Activated naive CD4-positive, alpha-beta T cell treated with anti-CD3 and anti-CD28 coated beads for 36 hours (primary cell): ENCODE data around the gene SLC1A3. TPM values are rescaled to one million over a fixed set of nuclear protein-coding genes. Genes with fewer than 3 reads are reported as not detected.

Experiments used
- CTCF ChIA-PET: fragments of 350-600 bp; sonication (Branson Sonifier 250); formaldehyde crosslinking; loops from one replicate; lab custom pipeline; 2021; ENCODE audit warnings: antibody characterized with exemption; lab: Charles Lee
- DNase-seq: peaks from one replicate; pipeline ENCODE4 v3.0.0-alpha.2; 2020
- H3K27ac Mint-ChIP-seq: one replicate; pipeline ENCODE4 v1.8.0; 2021; ENCODE audit warnings: mild to moderate bottlenecking, mixed read lengths
- H3K27me3 Mint-ChIP-seq: one replicate; pipeline ENCODE4 v1.8.0; 2021; ENCODE audit warnings: low read depth, mixed read lengths
- H3K36me3 Mint-ChIP-seq: one replicate; pipeline ENCODE4 v1.8.0; 2021; ENCODE audit warnings: low read depth, mixed read lengths
- H3K4me1 Mint-ChIP-seq: one replicate; pipeline ENCODE4 v1.8.0; 2021; ENCODE audit warnings: low read depth, mixed read lengths
- H3K4me3 Mint-ChIP-seq: one replicate; pipeline ENCODE4 v1.8.0; 2021; ENCODE audit warnings: mild to moderate bottlenecking, moderate library complexity, mixed read lengths
- H3K9me3 Mint-ChIP-seq: one replicate; pipeline ENCODE4 v1.8.0; 2021; ENCODE audit warnings: mixed read lengths
- intact Hi-C: fragments of 100-400 bp; cut with micrococcal nuclease; formaldehyde crosslinking; loops from one replicate; pipeline ENCODE4 v1.15.1; 2023
- total RNA-seq, 2 experiments: library from RNA; stranded (reverse); gene quantifications; one replicate each; pipeline ENCODE4 v1.2.3, GENCODE V29; 2021

Gene SLC1A3
- total RNA-seq, 2 experiments from 2014 or later = 0.86 to 0.99 TPM

- CTCF ChIA-PET = interaction anchor here (0.6 to 2.3 kb wide), 3 partner anchors 12 to 279 kb away, joined by 3 to 8 read pairs (median 4); no protein-coding TSS in a partner anchor
- no peak overlapping the region for H3K27ac Mint-ChIP-seq
- H3K27me3 Mint-ChIP-seq = peaks cover 4% of the 10 kb centered on the region
- H3K4me3 Mint-ChIP-seq = no peak overlapping the region
- no peaks in the 10 kb centered on the region for H3K4me1 Mint-ChIP-seq
- H3K9me3 Mint-ChIP-seq = no peaks in the 10 kb centered on the region
- DNase-seq = no peak
- intact Hi-C loops = no loop called here
- no peaks in the 10 kb centered on the region for H3K36me3 Mint-ChIP-seq
Observed at GRCh38 chr5:36683821-36684434, 77.5 kb downstream of the SLC1A3 start.

GRCh38 chr5:36685631-36686288 lies 79.4 kb downstream of the SLC1A3 start:
- H3K27ac Mint-ChIP-seq = no peak overlapping the region
- H3K4me1 Mint-ChIP-seq = peaks cover 9% of the 10 kb centered on the region
- no peaks in the 10 kb centered on the region for H3K9me3 Mint-ChIP-seq
- no peaks in the 10 kb centered on the region for H3K36me3 Mint-ChIP-seq
- H3K27me3 Mint-ChIP-seq = peaks cover 14% of the 10 kb centered on the region
- intact Hi-C loops = no loop called here
- CTCF ChIA-PET = no interaction called here
- no peak overlapping the region for H3K4me3 Mint-ChIP-seq
- no peak for DNase-seq

GRCh38 chr5:36686881-36687280 lies 80.5 kb downstream of the SLC1A3 start:
- no peak overlapping the region for H3K4me3 Mint-ChIP-seq
- no peaks in the 10 kb centered on the region for H3K36me3 Mint-ChIP-seq
- H3K27me3 Mint-ChIP-seq = peaks cover 24% of the 10 kb centered on the region
- peaks cover 12% of the 10 kb centered on the region for H3K4me1 Mint-ChIP-seq
- intact Hi-C loops = no loop called here
- CTCF ChIA-PET = interaction anchor here (1.2 kb wide), 1 partner anchor 10 kb away, joined by 4 read pairs; no protein-coding TSS in a partner anchor
- DNase-seq = no peak
- no peaks in the 10 kb centered on the region for H3K9me3 Mint-ChIP-seq
- no peak overlapping the region for H3K27ac Mint-ChIP-seq

GRCh38 chr5:36688722-36689121 lies 82.3 kb downstream of the SLC1A3 start:
- H3K4me3 Mint-ChIP-seq = no peak overlapping the region
- peak; percentile 35 for DNase-seq
- peaks cover 12% of the 10 kb centered on the region for H3K4me1 Mint-ChIP-seq
- no peaks in the 10 kb centered on the region for H3K36me3 Mint-ChIP-seq
- intact Hi-C loops = no loop called here
- H3K27ac Mint-ChIP-seq = no peak overlapping the region
- no peaks in the 10 kb centered on the region for H3K9me3 Mint-ChIP-seq
- CTCF ChIA-PET = interaction anchor here (0.7 to 1.1 kb wide), 2 partner anchors 113 to 209 kb away, joined by 3 read pairs; no protein-coding TSS in a partner anchor
- H3K27me3 Mint-ChIP-seq = peaks cover 35% of the 10 kb centered on the region

GRCh38 chr5:36689225-36689624 lies 82.8 kb downstream of the SLC1A3 start:
- no peak overlapping the region for H3K27ac Mint-ChIP-seq
- H3K9me3 Mint-ChIP-seq = no peaks in the 10 kb centered on the region
- no peak overlapping the region for H3K4me3 Mint-ChIP-seq
- intact Hi-C loops = no loop called here
- H3K36me3 Mint-ChIP-seq = no peaks in the 10 kb centered on the region
- H3K4me1 Mint-ChIP-seq = peaks cover 12% of the 10 kb centered on the region
- H3K27me3 Mint-ChIP-seq = peaks cover 37% of the 10 kb centered on the region
- DNase-seq = no peak
- CTCF ChIA-PET = interaction anchor here (0.7 kb wide), 1 partner anchor 821 kb away, joined by 3 read pairs; no protein-coding TSS in a partner anchor

- Mint-ChIP-seq H3K9me3 (no peaks in the 10 kb centered on the region), H3K27ac (no peak overlapping the region), H3K4me3 (peak overlapping the region; percentile 81), H3K4me1 (peaks cover 12% of the 10 kb centered on the region), H3K36me3 (no peaks in the 10 kb centered on the region), H3K27me3 (peaks cover 37% of the 10 kb centered on the region)
- intact Hi-C loops = loop anchor here (1.0 to 5.0 kb wide), 5 partner anchors 84 to 613 kb away; partner anchors contain the start of gene SLC1A3
- CTCF ChIA-PET = interaction anchor here (0.5 to 1.7 kb wide), 25 partner anchors 8 to 611 kb away, joined by 3 to 11 read pairs (median 3); partner anchors contain the start of genes NADK2 and NIPBL
- DNase-seq = peak; percentile 79
Observed at GRCh38 chr5:36690041-36690961, 83.9 kb downstream of the SLC1A3 start.

GRCh38 chr5:36691226-36691625 lies 84.8 kb downstream of the SLC1A3 start:
- Mint-ChIP-seq H3K27me3 (peaks cover 37% of the 10 kb centered on the region), H3K4me3 (no peak overlapping the region), H3K4me1 (peaks cover 12% of the 10 kb centered on the region), H3K27ac (no peak overlapping the region), H3K9me3 (no peaks in the 10 kb centered on the region), H3K36me3 (no peaks in the 10 kb centered on the region)
- intact Hi-C loops = loop anchor here (2.0 to 5.0 kb wide), 2 partner anchors 184 to 614 kb away; no protein-coding TSS in a partner anchor
- CTCF ChIA-PET = interaction anchor here (0.6 to 1.9 kb wide), 12 partner anchors 9 to 449 kb away, joined by 3 to 11 read pairs (median 4); partner anchors contain the start of gene NADK2
- no peak for DNase-seq

GRCh38 chr5:36691696-36692371 lies 85.4 kb downstream of the SLC1A3 start:
- Mint-ChIP-seq H3K27ac (no peak overlapping the region), H3K9me3 (no peaks in the 10 kb centered on the region), H3K4me3 (no peak overlapping the region), H3K4me1 (peaks cover 12% of the 10 kb centered on the region), H3K36me3 (no peaks in the 10 kb centered on the region), H3K27me3 (peaks cover 37% of the 10 kb centered on the region)
- CTCF ChIA-PET = interaction anchor here (0.6 to 2.2 kb wide), 8 partner anchors 24 to 612 kb away, joined by 3 to 10 read pairs (median 5); no protein-coding TSS in a partner anchor
- no peak for DNase-seq
- intact Hi-C loops = loop anchor here (2.0 to 5.0 kb wide), 2 partner anchors 185 to 615 kb away; no protein-coding TSS in a partner anchor

- CTCF ChIA-PET = interaction anchor here (0.6 to 2.2 kb wide), 11 partner anchors 15 to 614 kb away, joined by 3 to 10 read pairs (median 3); no protein-coding TSS in a partner anchor
- peak; percentile 68 for DNase-seq
- Mint-ChIP-seq H3K4me1 (peaks cover 12% of the 10 kb centered on the region), H3K4me3 (no peak overlapping the region), H3K9me3 (no peaks in the 10 kb centered on the region), H3K27me3 (peaks cover 37% of the 10 kb centered on the region), H3K36me3 (no peaks in the 10 kb centered on the region), H3K27ac (no peak overlapping the region)
- intact Hi-C loops = loop anchor here (1.0 to 5.0 kb wide), 2 partner anchors 428 to 616 kb away; no protein-coding TSS in a partner anchor
Observed at GRCh38 chr5:36692791-36693763, 86.7 kb downstream of the SLC1A3 start.

GRCh38 chr5:36694351-36694750 lies 87.9 kb downstream of the SLC1A3 start:
- CTCF ChIA-PET = interaction anchor here (0.8 to 2.2 kb wide), 2 partner anchors 160 to 429 kb away, joined by 3 to 10 read pairs; no protein-coding TSS in a partner anchor
- Mint-ChIP-seq H3K36me3 (no peaks in the 10 kb centered on the region), H3K4me1 (peaks cover 12% of the 10 kb centered on the region), H3K9me3 (no peaks in the 10 kb centered on the region), H3K4me3 (no peak overlapping the region), H3K27me3 (peaks cover 31% of the 10 kb centered on the region), H3K27ac (no peak overlapping the region)
- intact Hi-C loops = loop anchor here (5.0 kb wide), 1 partner anchor 617 kb away; no protein-coding TSS in a partner anchor
- no peak for DNase-seq
